Activated CD8-positive, alpha-beta memory T cell treated with anti-CD3 and anti-CD28 coated beads for 1 hour (primary cell): ENCODE measurements around the gene SBF1.
"Not testable (repeated sequence)": the region's sequence is repeated elsewhere in the genome, so short reads cannot be mapped to it uniquely, and the experiment has no call there.

Experiments used
- DNase-seq, 2 donors: peaks; one replicate each; pipeline ENCODE4 v3.0.0-alpha.2; 2020; ENCODE audit warnings: low read depth in 1 of 2; ENCODE audit errors: extremely low read depth in 1 of 2

The SBF1 gene

GRCh38 chr22:50432131-50432876 is 42.5 kb downstream of the SBF1 start:
- DNase-seq, result no peak

GRCh38 chr22:50425179-50425916 is 49.5 kb downstream of the SBF1 start:
- no peak for DNase-seq

- no peak for DNase-seq
These were observed 50.9 kb downstream of the SBF1 start for GRCh38 chr22:50423956-50424355.

GRCh38 chr22:50422961-50423815 is 51.6 kb downstream of the SBF1 start:
- no peak for DNase-seq

- no peak for DNase-seq
These were observed 52.8 kb downstream of the SBF1 start for GRCh38 chr22:50422046-50422445.

GRCh38 chr22:50420581-50420980 is 54.3 kb downstream of the SBF1 start:
- no peak for DNase-seq

GRCh38 chr22:50420015-50420414 is 54.8 kb downstream of the SBF1 start:
- DNase-seq, result no peak

- DNase-seq, result no peak
These were observed 55.7 kb downstream of the SBF1 start for GRCh38 chr22:50419116-50419515.

- no peak for DNase-seq
These were observed 56.2 kb downstream of the SBF1 start for GRCh38 chr22:50418624-50419023.

- no peak for DNase-seq
These were observed 57.2 kb downstream of the SBF1 start for GRCh38 chr22:50417411-50418210.

GRCh38 chr22:50416996-50417395 is 57.8 kb downstream of the SBF1 start:
- no peak for DNase-seq

GRCh38 chr22:50415426-50415825 is 59.4 kb downstream of the SBF1 start:
- no peak for DNase-seq

- DNase-seq, result no peak
These were observed 60.2 kb downstream of the SBF1 start for GRCh38 chr22:50414476-50415248.

- DNase-seq, result not testable (repeated sequence)
These were observed 65.9 kb downstream of the SBF1 start for GRCh38 chr22:50408954-50409353.

- no peak for DNase-seq
These were observed 66.5 kb downstream of the SBF1 start for GRCh38 chr22:50408311-50408710.

GRCh38 chr22:50406416-50407170 is 68.2 kb downstream of the SBF1 start:
- no peak for DNase-seq

GRCh38 chr22:50403701-50404101 is 71.1 kb downstream of the SBF1 start:
- DNase-seq, result no peak

- no peak for DNase-seq
These were observed 72.9 kb downstream of the SBF1 start for GRCh38 chr22:50401907-50402306.

GRCh38 chr22:50400931-50401330 is 73.9 kb downstream of the SBF1 start:
- DNase-seq, result no peak
